IMR-90 (cell line): ENCODE data around the gene EPHB1. TPM values are rescaled to one million over a fixed set of nuclear protein-coding genes. Genes with fewer than 3 reads are reported as not detected.

Source experiments
- ATAC-seq: fragments of 200-7000 bp; cut with Tn5 transposase; 2 replicates; pipeline ENCODE4 v1.9.1; 2020; ENCODE audit warnings: low read depth, mild to moderate bottlenecking, moderate library complexity
- BruUV-seq: library from RNA; stranded (reverse); fragments of 400-500 nt; replicated peaks from 2 replicates; lab custom pipeline; 2021; lab: Mats Ljungman, UMichigan
- CTCF ChIA-PET: fragments of 300-600 bp; formaldehyde crosslinking; extraction: SDS; loops from one replicate; lab custom pipeline; 2021; ENCODE audit warnings: antibody characterized with exemption; lab: Yijun Ruan, JAX
- POLR2A ChIA-PET: fragments of 300-600 bp; sonication (Branson Sonifier 250); formaldehyde crosslinking; loops from one replicate; lab custom pipeline; 2022; ENCODE audit warnings: antibody characterized with exemption; ENCODE audit not compliant: unreplicated experiment; lab: Charles Lee
- DNase-seq: peaks from one replicate; pipeline ENCODE4 v3.0.0; 2013
- H2AFZ ChIP-seq: replicated peaks from 2 replicates; pipeline ENCODE3; 2013; ENCODE audit warnings: low read length, mild to moderate bottlenecking; ENCODE audit not compliant: poor library complexity
- H2AK5ac ChIP-seq: 2 replicates; pipeline ENCODE4 v1.6.1; 2013; ENCODE audit warnings: low read depth, low read length, inconsistent platforms
- H2AK9ac ChIP-seq: replicated peaks from 2 replicates; pipeline ENCODE3; 2013; ENCODE audit warnings: mild to moderate bottlenecking, low read depth, low read length, moderate library complexity; ENCODE audit not compliant: poor library complexity
- H2BK120ac ChIP-seq: 2 replicates; pipeline ENCODE4 v1.6.1; 2013; ENCODE audit warnings: low read depth, low read length, inconsistent platforms
- H2BK15ac ChIP-seq: 3 replicates; pipeline ENCODE4 v1.6.1; 2013; ENCODE audit warnings: low read depth, low read length, inconsistent platforms
- H2BK20ac ChIP-seq: 2 replicates; pipeline ENCODE4 v1.6.1; 2013; ENCODE audit warnings: low read depth, mild to moderate bottlenecking, inconsistent platforms, low read length, moderate library complexity
- H2BK5ac ChIP-seq: 2 replicates; pipeline ENCODE4 v1.6.1; 2013; ENCODE audit warnings: mild to moderate bottlenecking, low read depth, low read length, inconsistent platforms; ENCODE audit not compliant: poor library complexity, severe bottlenecking
- H3K14ac ChIP-seq: replicated peaks from 2 replicates; pipeline ENCODE4 v1.6.1; 2013; ENCODE audit warnings: low read depth, low read length, inconsistent platforms
- H3K18ac ChIP-seq: 2 replicates; pipeline ENCODE4 v1.6.1; 2013; ENCODE audit warnings: low read depth, low read length, control low read depth
- H3K23ac ChIP-seq: 2 replicates; pipeline ENCODE4 v1.6.1; 2013; ENCODE audit warnings: low read depth, low read length, inconsistent platforms
- H3K27ac ChIP-seq: 2 replicates; pipeline ENCODE4 v1.5.1; 2013; ENCODE audit warnings: mild to moderate bottlenecking, control low read depth, low read length; ENCODE audit not compliant: insufficient read depth
- H3K27me3 ChIP-seq: 2 replicates; pipeline ENCODE4 v1.6.1; 2013; ENCODE audit warnings: low read length; ENCODE audit not compliant: control insufficient read depth, insufficient read depth
- H3K36me3 ChIP-seq: 2 replicates; pipeline ENCODE4 v1.6.1; 2013; ENCODE audit warnings: low read length, mixed read lengths; ENCODE audit not compliant: control insufficient read depth, insufficient read depth
- H3K4ac ChIP-seq: 2 replicates; pipeline ENCODE4 v1.6.1; 2013; ENCODE audit warnings: low read depth, low read length, inconsistent platforms
- H3K4me1 ChIP-seq: 2 replicates; pipeline ENCODE4 v1.6.1; 2013; ENCODE audit warnings: low read length, mixed read lengths; ENCODE audit not compliant: control insufficient read depth, insufficient read depth
- H3K4me2 ChIP-seq: 2 replicates; pipeline ENCODE4 v1.6.1; 2013; ENCODE audit warnings: low read depth, mild to moderate bottlenecking, control low read depth, low read length, moderate library complexity
- H3K4me3 ChIP-seq: 2 replicates; pipeline ENCODE4 v1.5.1; 2013; ENCODE audit warnings: low read depth, mild to moderate bottlenecking, control low read depth, low read length, moderate library complexity; ENCODE audit not compliant: insufficient read depth
- H3K56ac ChIP-seq: 2 replicates; pipeline ENCODE4 v1.6.1; 2013; ENCODE audit warnings: low read length, inconsistent platforms; ENCODE audit not compliant: insufficient read depth; ENCODE audit errors: extremely low read depth
- H3K79me1 ChIP-seq, 2 experiments: 2 replicates each; pipeline ENCODE4 v1.6.1; 2013; ENCODE audit warnings: low read length in 2 of 2, inconsistent platforms in 1 of 2, low read depth in 1 of 2
- H3K9ac ChIP-seq: 2 replicates; pipeline ENCODE4 v1.6.1; 2013; ENCODE audit warnings: low read depth, low read length, control low read depth
- H3K9me1 ChIP-seq: 2 replicates; pipeline ENCODE4 v1.6.1; 2013; ENCODE audit warnings: low read length, inconsistent platforms; ENCODE audit not compliant: insufficient read depth
- H3K9me3 ChIP-seq: 2 replicates; pipeline ENCODE4 v1.6.1; 2013; ENCODE audit warnings: low read length; ENCODE audit not compliant: control insufficient read depth, insufficient read depth
- H4K20me1 ChIP-seq: 2 replicates; pipeline ENCODE4 v1.6.1; 2013; ENCODE audit warnings: low read length, inconsistent platforms; ENCODE audit not compliant: insufficient read depth
- H4K5ac ChIP-seq: 2 replicates; pipeline ENCODE4 v1.6.1; 2013; ENCODE audit warnings: mild to moderate bottlenecking, low read depth, low read length, control low read depth
- H4K8ac ChIP-seq, 2 experiments: 2 replicates each; pipeline ENCODE4 v1.6.1; 2013; ENCODE audit warnings: low read depth in 2 of 2, low read length in 2 of 2, control low read depth in 1 of 2, inconsistent platforms in 1 of 2
- H4K91ac ChIP-seq: 2 replicates; pipeline ENCODE4 v1.6.1; 2013; ENCODE audit warnings: low read depth, low read length, inconsistent platforms; ENCODE audit not compliant: insufficient read depth
- BHLHE40 ChIP-seq: fragments of 150-350 bp; IDR thresholded peaks from 2 replicates; pipeline ENCODE4 v1.6.1; 2016; ENCODE audit warnings: mild to moderate bottlenecking, low read depth, low read length
- CHD1 ChIP-seq: IDR thresholded peaks from 2 replicates; pipeline ENCODE4 v1.6.1; 2012; ENCODE audit warnings: low read depth, low read length, improper control_type of control experiment
- FOS ChIP-seq: fragments of 150-350 bp; IDR thresholded peaks from 2 replicates; pipeline ENCODE4 v1.6.1; 2016; ENCODE audit warnings: low read depth, low read length
- MAFK ChIP-seq: IDR thresholded peaks from 2 replicates; pipeline ENCODE4 v1.6.1; 2012; ENCODE audit warnings: low read depth, low read length, improper control_type of control experiment
- MAZ ChIP-seq: IDR thresholded peaks from 2 replicates; pipeline ENCODE4 v1.6.1; 2012; ENCODE audit warnings: low read depth, mild to moderate bottlenecking, low read length, improper control_type of control experiment, moderate library complexity, borderline replicate concordance
- NFE2L2 ChIP-seq: fragments of 150-350 bp; IDR thresholded peaks from 2 replicates; pipeline ENCODE4 v1.6.1; 2016; ENCODE audit warnings: low read depth, mild to moderate bottlenecking, low read length
- RAD21 ChIP-seq: IDR thresholded peaks from 2 replicates; pipeline ENCODE4 v1.6.1; 2012; ENCODE audit warnings: low read length, improper control_type of control experiment
- RCOR1 ChIP-seq: IDR thresholded peaks from 2 replicates; pipeline ENCODE4 v1.6.1; 2012; ENCODE audit warnings: mild to moderate bottlenecking, low read length, improper control_type of control experiment; ENCODE audit not compliant: insufficient replicate concordance
- WGBS, 2 experiments: methylation state at CpG; one replicate each; pipeline versions ENCODE4 v1.1.5 to v1.1.7; 2013; ENCODE audit warnings: missing lambda C conversion rate in 2 of 2; ENCODE audit not compliant: insufficient read length in 1 of 2; ENCODE audit errors: extremely low coverage in 2 of 2; 5-methylcytosine and 5-hydroxymethylcytosine counted together
- dilution Hi-C: fragments of 300-500 bp; cut with HindIII; formaldehyde crosslinking; loops from one replicate; pipeline ENCODE4 v1.14.3; 2018; ENCODE audit warnings: low sequenced_read_pairs; ENCODE audit not compliant: unreplicated experiment
- in situ Hi-C: fragments of 300-500 bp; cut with MboI; formaldehyde crosslinking; loops from 3 replicates; pipeline ENCODE4 v1.14.3; 2019; ENCODE audit warnings: low sequenced_read_pairs, inconsistent platforms, mixed read lengths
- intact Hi-C: fragments of 100-400 bp; cut with micrococcal nuclease; formaldehyde crosslinking; loops from 2 replicates; pipeline ENCODE4 v1.10.0; 2022
- polyA plus RNA-seq, 3 experiments: library from polyadenylated mRNA; depleted of rRNA; stranded (reverse); fragments of >200 nt; gene quantifications; 2 replicates each; pipeline ENCODE4 v1.2.3, GENCODE V29; 2012; ENCODE audit warnings: low replicate concordance in 1 of 3
- total RNA-seq: library from RNA; depleted of rRNA; stranded (reverse); fragments of >200 nt; gene quantifications from 2 replicates; pipeline ENCODE4 v1.2.3, GENCODE V29; 2012

EPHB1 gene
- total and polyA plus RNA-seq, 2 of the 4 experiments (the other 2 are of a cell fraction): 0.17 to 0.36 TPM

GRCh38 chr3:134928819-134929218 is 133.8 kb downstream of the EPHB1 start:
- H3K27ac ChIP-seq: no peak overlapping the region
- H3K9me1 ChIP-seq: no peaks in the 10 kb centered on the region
- no peak overlapping the region for H3K4me3 ChIP-seq
- no peaks in the 10 kb centered on the region for H3K27me3 ChIP-seq
- H4K91ac ChIP-seq: no peak overlapping the region
- H2AK9ac ChIP-seq: no peak overlapping the region
- H3K9ac ChIP-seq: no peak overlapping the region
- BruUV-seq: no TSS peak
- H2BK120ac ChIP-seq: no peak overlapping the region
- H4K8ac ChIP-seq: no peak overlapping the region
- H3K18ac ChIP-seq: no peak overlapping the region
- H3K56ac ChIP-seq: no peak overlapping the region
- H2AFZ ChIP-seq: no peak overlapping the region
- H3K36me3 ChIP-seq: no peaks in the 10 kb centered on the region
- no peak overlapping the region for H3K23ac ChIP-seq
- H2BK15ac ChIP-seq: no peak overlapping the region
- ATAC-seq (no peak), DNase-seq (no peak)
- dilution Hi-C loops (no loop called here), in situ Hi-C loops (no loop called here), intact Hi-C loops (no loop called here)
- no peaks in the 10 kb centered on the region for H3K79me1 ChIP-seq
- H2BK5ac ChIP-seq: no peak overlapping the region
- no peaks in the 10 kb centered on the region for H4K20me1 ChIP-seq
- H3K4ac ChIP-seq: no peak overlapping the region
- H2AK5ac ChIP-seq: no peak overlapping the region
- H3K9me3 ChIP-seq: no peaks in the 10 kb centered on the region
- no peak overlapping the region for H2BK20ac ChIP-seq
- TF ChIP-seq RAD21 (no peak), FOS (no peak), MAFK (no peak), BHLHE40 (no peak), CHD1 (no peak), RCOR1 (no peak), MAZ (no peak), NFE2L2 (no peak)
- no peaks in the 10 kb centered on the region for H3K4me1 ChIP-seq
- WGBS, 2 experiments: 44% methylated on average over 1 of the region's 3 CpGs; no CpG with 5 or more reads in 1 of the 2 experiments
- no peak overlapping the region for H3K14ac ChIP-seq
- no peak overlapping the region for H3K4me2 ChIP-seq
- no peak overlapping the region for H4K5ac ChIP-seq
- ChIA-PET CTCF (no interaction called here), POLR2A (no interaction called here)
